Activated naive CD4-positive, alpha-beta T cell treated with anti-CD3 and anti-CD28 coated beads, Interleukin-2, amount 50 U/mL, for 24 hours (primary cell): Measurements from ENCODE around the gene PGAP3.

ENCODE experiments used
- H3K27ac Mint-ChIP-seq: one replicate; pipeline ENCODE4 v1.8.0; 2021; ENCODE audit warnings: mild to moderate bottlenecking, mixed read lengths
- H3K27me3 Mint-ChIP-seq: one replicate; pipeline ENCODE4 v1.8.0; 2021; ENCODE audit warnings: mixed read lengths
- H3K36me3 Mint-ChIP-seq: one replicate; pipeline ENCODE4 v1.8.0; 2021; ENCODE audit warnings: mixed read lengths
- H3K4me1 Mint-ChIP-seq: one replicate; pipeline ENCODE4 v1.8.0; 2021; ENCODE audit warnings: mixed read lengths
- H3K4me3 Mint-ChIP-seq: one replicate; pipeline ENCODE4 v1.8.0; 2021; ENCODE audit warnings: mild to moderate bottlenecking, mixed read lengths
- H3K9me3 Mint-ChIP-seq: one replicate; pipeline ENCODE4 v1.8.0; 2021; ENCODE audit warnings: mixed read lengths

Gene PGAP3

DNA sequence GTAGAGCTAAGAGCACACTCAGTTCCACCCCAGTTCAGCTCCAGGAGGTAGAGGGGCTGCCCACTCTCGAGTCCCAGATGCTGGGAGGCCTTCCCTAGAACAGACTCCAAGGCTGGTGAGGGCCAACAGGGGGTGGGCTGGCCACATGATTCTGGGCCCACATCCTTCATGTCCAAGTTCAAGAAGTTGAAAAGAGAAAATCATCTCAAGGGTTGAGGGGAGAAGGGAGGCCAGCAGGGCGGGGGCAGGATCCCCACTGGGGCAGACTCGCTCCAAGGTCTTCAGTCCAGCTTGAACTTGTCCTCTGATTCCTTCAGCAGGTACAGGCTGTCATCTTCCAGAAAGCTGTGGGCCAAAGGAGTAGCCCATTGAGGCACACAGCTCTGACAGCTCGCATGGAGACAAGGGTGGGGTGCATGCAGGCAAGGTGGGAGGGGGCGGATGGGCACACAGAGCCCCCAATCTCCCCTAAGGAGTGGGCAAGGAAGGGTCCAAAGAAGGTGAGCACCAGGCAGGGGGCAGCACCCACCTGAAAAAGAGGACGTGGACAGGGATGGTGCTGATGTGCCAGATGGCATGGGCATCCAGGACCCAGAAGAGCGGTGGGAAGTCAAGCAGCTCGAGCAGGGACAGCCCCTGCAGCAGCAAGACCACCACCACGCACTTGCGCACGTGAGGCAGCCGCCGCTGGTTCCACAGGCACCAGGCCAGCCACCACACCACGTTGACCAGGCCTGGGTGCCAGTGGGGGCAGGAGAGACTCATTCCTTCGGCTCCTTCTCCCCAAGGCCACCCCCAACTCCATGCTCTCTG, 15.1 kb downstream of the PGAP3 start:
- Mint-ChIP-seq H3K9me3 (no peaks in the 10 kb centered on the region), H3K36me3 (no peaks in the 10 kb centered on the region), H3K4me3 (no peak overlapping the region), H3K27me3 (peaks cover 5% of the 10 kb centered on the region), H3K27ac (no peak overlapping the region), H3K4me1 (peaks cover 39% of the 10 kb centered on the region)

DNA sequence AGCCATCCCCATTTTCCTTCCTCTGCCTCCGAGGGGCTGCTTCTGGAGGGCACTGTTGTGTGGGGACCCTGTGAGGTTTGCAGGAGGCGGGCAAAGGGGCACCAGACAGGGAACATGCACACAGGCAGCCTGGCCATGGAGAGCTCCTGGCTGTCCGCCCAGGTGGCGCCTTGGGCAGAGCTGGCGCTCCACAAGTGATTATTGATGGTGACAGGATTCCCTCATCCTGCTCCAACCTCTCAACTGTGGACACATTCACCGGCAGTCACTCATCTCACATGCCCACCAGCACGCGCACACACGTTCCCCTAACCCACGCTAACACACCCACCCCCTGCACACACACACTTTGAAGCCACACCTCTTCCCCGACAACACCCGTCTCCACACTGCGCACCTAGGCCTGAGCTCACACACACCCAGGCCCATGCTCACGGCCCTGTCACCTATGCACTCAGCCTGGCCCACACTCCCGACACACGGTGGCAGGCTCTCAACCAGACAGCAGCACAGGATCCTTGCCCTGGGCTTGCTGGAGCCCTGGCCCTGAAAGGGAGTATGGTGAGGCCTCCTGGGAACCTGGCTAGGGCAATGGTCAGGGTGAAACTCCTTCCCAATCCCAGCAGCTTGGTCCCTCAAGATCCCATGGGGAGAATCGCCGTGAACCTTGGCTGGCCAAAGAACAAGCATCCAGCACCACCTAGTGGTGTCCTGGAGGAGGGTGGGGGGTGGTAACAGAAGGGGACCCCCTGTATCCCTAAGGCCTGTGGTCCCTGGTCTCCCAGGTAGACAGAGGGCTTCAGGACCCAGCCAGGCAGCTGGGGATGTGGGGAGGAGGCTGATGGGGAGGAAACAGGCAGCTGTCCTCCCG, 16.0 kb downstream of the PGAP3 start:
- H3K4me3 Mint-ChIP-seq, result no peak overlapping the region

DNA sequence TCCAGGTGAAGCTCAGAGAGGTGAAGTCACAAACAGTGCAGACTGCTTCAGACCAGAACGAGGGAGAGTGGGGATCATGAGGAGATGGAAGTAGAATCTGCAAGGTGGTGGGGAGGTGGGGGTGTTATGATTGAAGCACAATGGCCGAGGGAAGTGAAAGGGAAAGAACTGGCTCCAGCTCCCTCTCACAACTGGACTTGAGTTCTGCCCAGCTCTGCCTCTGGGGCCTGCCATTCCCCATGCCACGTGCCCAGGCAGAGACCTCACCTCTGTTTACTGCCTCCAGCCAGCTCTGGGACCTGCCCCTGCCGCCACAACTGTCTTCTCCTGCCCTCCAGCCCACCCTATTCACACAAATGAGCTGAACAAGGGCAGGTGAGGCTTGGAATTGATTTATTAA, 17.1 kb downstream of the PGAP3 start:
- no peak overlapping the region for H3K4me3 Mint-ChIP-seq
- peaks cover 8% of the 10 kb centered on the region for H3K27me3 Mint-ChIP-seq
- H3K36me3 Mint-ChIP-seq, result no peaks in the 10 kb centered on the region
- H3K27ac Mint-ChIP-seq, result no peak overlapping the region
- H3K9me3 Mint-ChIP-seq, result no peaks in the 10 kb centered on the region
- H3K4me1 Mint-ChIP-seq, result peaks cover 20% of the 10 kb centered on the region

More for the DNA sequence above, 16.0 kb downstream of the PGAP3 start:
- Mint-ChIP-seq H3K27ac (no peak overlapping the region), H3K36me3 (no peaks in the 10 kb centered on the region), H3K4me1 (peaks cover 31% of the 10 kb centered on the region), H3K27me3 (peaks cover 7% of the 10 kb centered on the region), H3K9me3 (no peaks in the 10 kb centered on the region)

DNA sequence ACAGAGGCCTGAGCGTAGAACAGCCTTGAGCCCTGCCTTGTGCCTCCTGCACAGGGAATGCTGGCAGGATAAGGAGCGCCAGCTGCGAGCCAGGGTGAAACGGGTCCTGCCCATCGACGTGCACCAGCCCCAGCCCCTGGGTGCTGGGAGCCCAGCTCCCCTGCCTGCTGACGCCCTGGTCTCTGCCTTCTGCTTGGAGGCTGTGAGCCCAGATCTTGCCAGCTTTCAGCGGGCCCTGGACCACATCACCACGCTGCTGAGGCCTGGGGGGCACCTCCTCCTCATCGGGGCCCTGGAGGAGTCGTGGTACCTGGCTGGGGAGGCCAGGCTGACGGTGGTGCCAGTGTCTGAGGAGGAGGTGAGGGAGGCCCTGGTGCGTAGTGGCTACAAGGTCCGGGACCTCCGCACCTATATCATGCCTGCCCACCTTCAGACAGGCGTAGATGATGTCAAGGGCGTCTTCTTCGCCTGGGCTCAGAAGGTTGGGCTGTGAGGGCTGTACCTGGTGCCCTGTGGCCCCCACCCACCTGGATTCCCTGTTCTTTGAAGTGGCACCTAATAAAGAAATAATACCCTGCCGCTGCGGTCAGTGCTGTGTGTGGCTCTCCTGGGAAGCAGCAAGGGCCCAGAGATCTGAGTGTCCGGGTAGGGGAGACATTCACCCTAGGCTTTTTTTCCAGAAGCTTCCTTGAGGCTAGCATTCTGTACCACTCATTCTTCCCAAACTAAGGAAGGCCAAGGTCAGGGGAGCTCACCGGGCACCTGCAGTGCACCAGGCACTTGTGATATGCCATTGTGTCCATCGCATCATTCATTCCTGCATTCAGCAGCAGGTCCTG, 17.7 kb downstream of the PGAP3 start:
- Mint-ChIP-seq H3K9me3 (no peaks in the 10 kb centered on the region), H3K36me3 (no peaks in the 10 kb centered on the region), H3K4me3 (no peak overlapping the region), H3K27ac (no peak overlapping the region), H3K4me1 (peaks cover 14% of the 10 kb centered on the region), H3K27me3 (peaks cover 8% of the 10 kb centered on the region)

DNA sequence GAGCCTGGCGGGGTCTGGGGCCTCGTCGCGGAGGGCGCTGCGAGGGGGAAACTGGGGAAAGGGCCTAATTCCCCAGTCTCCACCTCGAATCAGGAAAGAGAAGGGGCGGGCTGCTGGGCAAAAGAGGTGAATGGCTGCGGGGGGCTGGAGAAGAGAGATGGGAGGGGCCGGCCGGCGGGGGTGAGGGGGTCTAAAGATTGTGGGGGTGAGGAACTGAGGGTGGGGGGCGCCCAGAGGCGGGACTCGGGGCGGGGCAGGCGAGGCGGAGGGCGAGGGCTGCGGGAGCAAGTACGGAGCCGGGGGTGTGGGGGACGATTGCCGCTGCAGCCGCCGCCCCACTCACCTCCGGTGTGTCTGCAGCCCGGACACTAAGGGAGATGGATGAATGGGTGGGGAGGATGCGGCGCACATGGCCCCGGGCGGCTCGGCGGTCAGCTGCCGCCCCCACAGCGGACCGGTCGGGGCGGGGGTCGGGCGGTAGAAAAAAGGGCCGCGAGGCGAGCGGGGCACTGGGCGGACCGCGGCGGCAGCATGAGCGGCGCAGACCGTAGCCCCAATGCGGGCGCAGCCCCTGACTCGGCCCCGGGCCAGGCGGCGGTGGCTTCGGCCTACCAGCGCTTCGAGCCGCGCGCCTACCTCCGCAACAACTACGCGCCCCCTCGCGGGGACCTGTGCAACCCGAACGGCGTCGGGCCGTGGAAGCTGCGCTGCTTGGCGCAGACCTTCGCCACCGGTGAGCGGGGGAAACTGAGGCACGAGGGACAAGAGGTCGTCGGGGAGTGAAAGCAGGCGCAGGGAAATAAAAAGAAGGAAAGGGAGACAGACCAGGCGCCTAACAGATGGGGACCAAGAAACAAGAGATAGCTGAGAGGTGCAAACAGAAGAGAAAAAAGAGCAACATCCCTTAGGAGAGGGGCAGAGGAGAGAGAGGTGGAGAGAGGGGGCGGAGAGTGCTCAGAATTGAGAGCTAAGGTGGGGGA, 19.6 kb downstream of the PGAP3 start, which contains the start of gene PNMT:
Gene PNMT (plus strand): TSS at position 509 of the 980 bp plus-strand sequence. CDS start 23 bp downstream, at position 532.
- no peaks in the 10 kb centered on the region for H3K9me3 Mint-ChIP-seq
- peaks cover 8% of the 10 kb centered on the region for H3K27me3 Mint-ChIP-seq
- no peaks in the 10 kb centered on the region for H3K36me3 Mint-ChIP-seq
- peak within 1 kb of the TSS; percentile 61 for H3K27ac Mint-ChIP-seq
- H3K4me1 Mint-ChIP-seq, result peaks cover 14% of the 10 kb centered on the region
- peak within 1 kb of the TSS; percentile 73 for H3K4me3 Mint-ChIP-seq

DNA sequence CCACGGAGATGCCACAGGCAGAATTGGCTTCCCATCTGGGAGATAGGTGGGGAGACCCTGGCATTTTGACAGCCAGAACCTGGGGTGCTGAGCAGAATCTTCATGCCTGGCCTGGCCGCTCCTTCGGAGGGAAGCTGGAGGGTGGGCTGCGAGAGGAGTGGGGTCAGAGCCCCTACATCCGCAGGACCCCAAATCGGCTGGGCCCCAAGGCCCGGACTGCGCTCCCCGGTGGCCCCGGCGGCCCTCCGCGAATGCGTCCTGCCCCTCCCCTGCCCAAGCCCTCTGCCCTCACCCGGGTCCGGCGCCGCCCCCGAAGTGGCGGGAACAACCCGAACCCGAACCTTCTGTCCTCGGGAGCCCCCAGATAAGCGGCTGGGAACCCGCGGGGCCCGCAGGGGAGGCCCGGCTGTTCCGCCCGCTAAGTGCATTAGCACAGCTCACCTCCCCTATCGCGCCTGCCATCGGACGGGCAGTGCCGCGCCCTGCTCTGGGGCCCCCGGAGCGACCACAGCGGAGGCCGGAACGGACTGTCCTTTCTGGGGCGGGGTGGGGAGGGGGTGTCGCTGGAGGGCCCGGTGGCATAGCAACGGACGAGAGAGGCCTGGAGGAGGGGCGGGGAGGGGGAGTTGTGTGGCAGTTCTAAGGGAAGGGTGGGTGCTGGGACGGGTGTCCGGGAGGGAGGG, 20.5 kb downstream of the PGAP3 start:
- Mint-ChIP-seq H3K27me3 (peaks cover 8% of the 10 kb centered on the region), H3K9me3 (no peaks in the 10 kb centered on the region), H3K4me1 (peaks cover 13% of the 10 kb centered on the region), H3K4me3 (peak overlapping the region; percentile 58), H3K27ac (no peak overlapping the region), H3K36me3 (no peaks in the 10 kb centered on the region)

DNA sequence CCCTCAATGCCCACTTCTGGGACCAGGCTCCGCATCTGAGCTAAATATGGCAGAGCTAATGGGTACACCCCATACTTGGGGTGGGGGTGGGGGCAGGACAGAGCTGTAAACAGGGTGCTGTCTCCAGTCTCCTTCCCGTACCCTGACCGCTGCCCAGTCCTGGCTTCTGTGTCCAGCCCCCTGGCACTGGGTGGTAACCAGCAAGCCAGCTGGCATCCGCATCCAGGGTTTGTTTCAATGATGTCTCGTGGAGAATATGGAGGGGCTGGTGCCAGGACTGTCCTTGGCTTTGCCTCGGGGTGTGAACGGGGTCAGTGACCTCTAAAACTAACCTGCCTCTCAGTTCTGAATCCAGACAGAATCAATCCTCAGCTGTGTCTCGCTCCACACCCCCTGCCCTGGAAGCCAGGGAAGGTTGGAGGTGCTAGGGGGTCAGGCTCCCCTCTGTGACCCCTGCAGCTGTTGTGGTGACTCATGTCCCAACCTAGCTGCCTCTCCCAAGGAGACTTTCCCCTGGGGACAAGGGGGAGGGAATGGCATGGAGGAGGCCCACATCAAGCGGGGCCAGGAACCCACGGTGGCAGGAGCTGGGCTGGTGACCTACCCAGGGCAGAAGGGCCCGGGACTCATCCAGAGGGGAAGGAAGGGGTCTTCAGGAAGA, 21.1 kb downstream of the PGAP3 start:
- H3K36me3 Mint-ChIP-seq, result peaks cover 1% of the 10 kb centered on the region

DNA sequence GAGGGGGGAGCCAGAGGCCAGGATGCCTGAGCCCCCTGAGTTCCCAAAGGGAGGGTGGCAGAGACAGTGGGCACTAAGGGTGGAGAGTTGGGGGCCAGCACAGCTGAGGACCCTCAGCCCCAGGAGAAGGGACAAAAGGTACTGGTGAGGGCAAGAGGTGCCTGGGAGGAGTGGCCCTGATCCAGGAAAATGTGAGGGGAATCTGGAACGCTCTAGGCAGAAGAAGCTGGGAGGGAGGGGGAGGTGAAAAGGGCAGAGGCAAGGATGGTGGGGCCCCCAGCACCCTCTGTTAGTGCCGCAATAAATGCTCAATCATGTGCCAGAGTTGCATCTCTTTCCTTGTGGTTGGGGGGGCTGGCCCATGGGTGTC, 21.6 kb downstream of the PGAP3 start:
- Mint-ChIP-seq H3K27me3 (peaks cover 8% of the 10 kb centered on the region), H3K4me1 (peaks cover 7% of the 10 kb centered on the region), H3K27ac (peak overlapping the region; percentile 23), H3K4me3 (no peak overlapping the region), H3K36me3 (peaks cover 4% of the 10 kb centered on the region), H3K9me3 (no peaks in the 10 kb centered on the region)

More for the DNA sequence above, 21.1 kb downstream of the PGAP3 start:
- H3K9me3 Mint-ChIP-seq, result no peaks in the 10 kb centered on the region
- H3K4me1 Mint-ChIP-seq, result peaks cover 6% of the 10 kb centered on the region
- H3K4me3 Mint-ChIP-seq, result peak overlapping the region; percentile 58
- peaks cover 8% of the 10 kb centered on the region for H3K27me3 Mint-ChIP-seq
- H3K27ac Mint-ChIP-seq, result no peak overlapping the region

DNA sequence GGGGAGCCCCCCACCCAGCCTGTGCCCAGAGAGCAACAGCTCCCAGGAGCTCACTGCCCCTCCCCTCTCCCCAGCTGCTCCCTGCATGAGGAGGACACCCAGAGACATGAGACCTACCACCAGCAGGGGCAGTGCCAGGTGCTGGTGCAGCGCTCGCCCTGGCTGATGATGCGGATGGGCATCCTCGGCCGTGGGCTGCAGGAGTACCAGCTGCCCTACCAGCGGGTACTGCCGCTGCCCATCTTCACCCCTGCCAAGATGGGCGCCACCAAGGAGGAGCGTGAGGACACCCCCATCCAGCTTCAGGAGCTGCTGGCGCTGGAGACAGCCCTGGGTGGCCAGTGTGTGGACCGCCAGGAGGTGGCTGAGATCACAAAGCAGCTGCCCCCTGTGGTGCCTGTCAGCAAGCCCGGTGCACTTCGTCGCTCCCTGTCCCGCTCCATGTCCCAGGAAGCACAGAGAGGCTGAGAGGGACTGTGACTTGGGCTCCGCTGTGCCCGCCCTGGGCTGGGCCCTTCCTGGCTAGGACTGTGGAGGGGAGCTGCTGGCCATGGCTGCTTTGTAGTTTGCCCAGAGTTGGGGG, 22.1 kb downstream of the PGAP3 start:
- H3K36me3 Mint-ChIP-seq, result peaks cover 7% of the 10 kb centered on the region
- H3K27me3 Mint-ChIP-seq, result peaks cover 8% of the 10 kb centered on the region
- H3K4me3 Mint-ChIP-seq, result no peak overlapping the region
- peak overlapping the region; percentile 23 for H3K27ac Mint-ChIP-seq
- H3K4me1 Mint-ChIP-seq, result peaks cover 12% of the 10 kb centered on the region
- no peaks in the 10 kb centered on the region for H3K9me3 Mint-ChIP-seq

DNA sequence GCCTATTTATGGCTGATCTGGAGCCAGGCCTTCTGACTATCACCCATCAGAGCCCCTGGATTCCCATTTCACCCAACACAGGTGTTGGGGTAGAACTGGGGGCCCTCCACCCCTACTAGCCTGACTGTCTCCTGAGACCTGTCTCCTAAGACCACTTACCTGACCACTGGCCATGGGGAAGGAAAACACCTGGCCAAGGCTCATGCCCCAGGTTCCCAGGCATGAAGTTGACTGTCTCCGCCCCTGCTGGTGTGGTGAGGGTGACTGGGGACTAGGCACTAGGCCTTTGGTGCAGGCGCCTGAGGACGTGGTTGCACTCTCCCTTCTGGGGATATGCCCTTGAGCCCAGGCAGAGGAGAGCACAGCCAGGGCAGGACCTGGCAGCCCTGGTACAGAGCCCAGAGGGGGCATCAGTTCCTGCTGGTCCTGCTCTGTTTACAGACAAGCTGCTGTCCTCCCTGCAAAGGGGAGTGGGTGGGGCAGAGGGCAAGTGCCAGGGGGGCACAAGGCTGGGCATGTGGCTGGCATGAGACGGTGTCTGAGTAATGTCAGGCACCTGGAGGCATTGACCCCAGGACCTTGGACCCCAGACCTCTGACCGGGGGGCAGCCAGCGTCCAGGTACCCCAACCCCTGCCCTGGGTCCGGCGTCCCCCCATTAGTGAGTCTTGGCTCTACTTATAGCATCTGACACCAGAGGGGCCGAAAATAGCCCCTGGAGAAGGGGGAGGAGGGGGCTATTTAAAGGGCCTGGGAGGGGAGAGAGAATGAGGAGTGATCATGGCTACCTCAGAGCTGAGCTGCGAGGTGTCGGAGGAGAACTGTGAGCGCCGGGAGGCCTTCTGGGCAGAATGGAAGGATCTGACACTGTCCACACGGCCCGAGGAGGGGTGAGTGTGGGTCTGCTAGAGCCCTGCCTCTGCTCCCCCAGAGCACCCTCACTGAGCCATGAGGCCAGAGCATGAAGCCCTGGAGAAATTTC, 23.0 kb downstream of the PGAP3 start, which contains the start of gene TCAP:
Gene TCAP (plus strand): TSS at position 769 of the 981 bp plus-strand sequence. CDS start 11 bp downstream, at position 780.
- Mint-ChIP-seq H3K4me1 (peaks cover 13% of the 10 kb centered on the region), H3K36me3 (peaks cover 7% of the 10 kb centered on the region), H3K27me3 (peaks cover 8% of the 10 kb centered on the region), H3K4me3 (no peak within 1 kb of the TSS), H3K9me3 (no peaks in the 10 kb centered on the region), H3K27ac (peak within 1 kb of the TSS; percentile 62)

DNA sequence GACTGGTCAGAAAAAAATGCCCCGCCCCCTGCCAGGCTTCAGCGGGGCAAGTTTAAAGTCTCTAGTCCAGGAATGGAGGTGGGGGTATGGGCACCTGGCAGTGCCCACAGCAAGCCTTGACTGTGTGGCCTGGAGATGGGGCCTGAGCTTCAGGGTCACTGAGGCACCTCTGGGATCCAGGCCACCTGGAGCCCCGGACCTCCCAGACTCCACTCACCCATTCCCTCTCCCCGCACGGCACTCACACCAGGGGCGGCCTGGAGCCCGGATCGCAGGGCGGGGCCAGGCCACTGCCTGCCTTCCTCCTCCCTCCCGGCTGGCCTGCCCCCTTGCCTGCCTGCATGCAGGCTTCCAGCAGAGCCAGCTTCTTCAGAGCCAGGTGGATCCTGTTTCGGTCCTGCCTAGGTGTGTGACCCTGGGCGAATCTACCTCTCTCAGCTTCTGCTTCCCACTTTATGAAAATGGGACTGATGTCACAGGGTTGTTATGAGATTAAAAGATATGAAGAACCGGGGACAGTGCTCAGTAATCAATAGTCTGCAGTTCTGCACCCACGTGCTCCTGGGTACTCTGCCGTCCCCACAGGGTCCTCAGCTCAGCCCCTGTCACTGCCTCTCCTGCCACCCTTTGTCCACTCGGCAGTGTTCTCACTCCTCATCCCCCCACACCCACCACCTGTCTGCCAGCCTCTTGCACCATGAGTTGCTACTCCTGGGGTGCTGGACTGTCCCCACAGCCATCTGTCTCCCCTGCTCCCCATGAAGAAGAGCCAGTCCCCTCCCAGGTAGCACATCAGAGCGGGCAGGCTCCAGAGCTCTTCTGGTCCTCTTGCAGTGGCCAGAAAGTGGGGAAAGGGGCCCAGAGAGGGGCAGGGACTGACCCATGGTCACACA, 23.9 kb downstream of the PGAP3 start:
- Mint-ChIP-seq H3K27ac (peak overlapping the region; percentile 12), H3K4me3 (no peak overlapping the region), H3K9me3 (no peaks in the 10 kb centered on the region), H3K27me3 (peaks cover 7% of the 10 kb centered on the region), H3K4me1 (peaks cover 18% of the 10 kb centered on the region), H3K36me3 (peaks cover 7% of the 10 kb centered on the region)
